ENCODE data around the gene NEU3. TPM values are rescaled to one million over a fixed set of nuclear protein-coding genes. Genes with fewer than 3 reads are reported as not detected.
"Not testable (repeated sequence)": the region's sequence is repeated elsewhere in the genome, so short reads cannot be mapped to it uniquely, and the experiment has no call there.

NEU3 gene
- total RNA-seq, 4 donors from 2014 or later: 10.9 to 50.0 (median 13.3) TPM

DNA sequence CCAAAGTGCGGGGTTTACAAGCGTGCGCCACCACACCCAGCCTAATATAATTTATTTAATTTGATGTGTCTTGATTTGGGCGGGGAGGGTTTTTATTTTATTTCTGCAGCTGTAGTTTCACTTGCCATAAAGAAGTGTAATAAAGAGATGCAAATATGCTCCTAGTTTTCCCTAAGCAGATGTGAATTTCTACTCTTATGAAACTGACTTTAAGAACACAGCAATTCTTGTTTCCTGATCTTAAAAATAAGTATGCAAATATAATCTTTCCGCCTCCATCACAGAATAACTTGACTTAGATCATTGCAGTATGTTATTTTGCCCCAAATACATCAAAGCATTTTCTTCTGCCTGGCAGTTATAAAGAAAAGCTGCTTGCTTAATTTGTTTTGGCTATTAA lies 35.3 kb upstream of the NEU3 start:
- no peak for TF ChIP-seq POLR2A (IDR thresholded peaks at IDR 0.05)
- TF ChIP-seq, protein P1, sequence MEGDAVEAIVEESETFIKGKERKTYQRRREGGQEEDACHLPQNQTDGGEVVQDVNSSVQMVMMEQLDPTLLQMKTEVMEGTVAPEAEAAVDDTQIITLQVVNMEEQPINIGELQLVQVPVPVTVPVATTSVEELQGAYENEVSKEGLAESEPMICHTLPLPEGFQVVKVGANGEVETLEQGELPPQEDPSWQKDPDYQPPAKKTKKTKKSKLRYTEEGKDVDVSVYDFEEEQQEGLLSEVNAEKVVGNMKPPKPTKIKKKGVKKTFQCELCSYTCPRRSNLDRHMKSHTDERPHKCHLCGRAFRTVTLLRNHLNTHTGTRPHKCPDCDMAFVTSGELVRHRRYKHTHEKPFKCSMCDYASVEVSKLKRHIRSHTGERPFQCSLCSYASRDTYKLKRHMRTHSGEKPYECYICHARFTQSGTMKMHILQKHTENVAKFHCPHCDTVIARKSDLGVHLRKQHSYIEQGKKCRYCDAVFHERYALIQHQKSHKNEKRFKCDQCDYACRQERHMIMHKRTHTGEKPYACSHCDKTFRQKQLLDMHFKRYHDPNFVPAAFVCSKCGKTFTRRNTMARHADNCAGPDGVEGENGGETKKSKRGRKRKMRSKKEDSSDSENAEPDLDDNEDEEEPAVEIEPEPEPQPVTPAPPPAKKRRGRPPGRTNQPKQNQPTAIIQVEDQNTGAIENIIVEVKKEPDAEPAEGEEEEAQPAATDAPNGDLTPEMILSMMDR (IDR thresholded peaks at IDR 0.05): no peak
- H3K36me3 ChIP-seq: no peaks in the 10 kb centered on the region
- intact Hi-C loops (cut with DNase I; ENCODE audit: low total_unique reads): no loop called here
- no peak overlapping the region for H3K4me3 ChIP-seq
- no peaks in the 10 kb centered on the region for H3K9me3 ChIP-seq
- no peak overlapping the region for H3K27ac ChIP-seq
- peaks cover 5 to 11% of the 10 kb centered on the region in 2 donors for H3K4me1 ChIP-seq
- H3K27me3 ChIP-seq: no peaks in the 10 kb centered on the region
- DNase-seq: no peak

DNA sequence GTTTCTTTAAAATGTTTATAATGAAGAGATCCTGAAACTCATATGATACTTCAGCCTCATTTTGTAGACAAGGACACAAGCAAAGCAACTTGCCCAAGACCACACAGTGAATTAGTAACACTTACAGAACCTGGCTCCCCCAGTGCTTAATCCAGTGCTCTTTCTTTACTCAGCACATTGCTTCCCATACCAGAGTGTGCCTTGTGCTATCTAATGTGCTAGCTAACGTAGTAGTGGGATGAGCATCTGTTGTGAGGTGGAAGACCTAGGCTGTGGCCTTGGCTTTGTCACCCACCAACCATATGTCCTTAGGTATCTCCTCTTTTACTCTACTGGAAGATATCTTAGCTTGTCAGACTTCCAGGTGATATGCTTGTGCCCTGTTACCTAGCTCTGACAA lies 34.5 kb upstream of the NEU3 start:
- no peaks in the 10 kb centered on the region for H3K9me3 ChIP-seq
- H3K27me3 ChIP-seq: no peaks in the 10 kb centered on the region
- no peaks in the 10 kb centered on the region for H3K36me3 ChIP-seq
- intact Hi-C loops (cut with DNase I; ENCODE audit: low total_unique reads): no loop called here
- no peak overlapping the region for H3K4me3 ChIP-seq
- H3K4me1 ChIP-seq: peaks cover 5 to 10% of the 10 kb centered on the region in 2 donors
- no peak overlapping the region for H3K27ac ChIP-seq
- DNase-seq: no peak
- no peak for TF ChIP-seq POLR2A (IDR thresholded peaks at IDR 0.05)
- TF ChIP-seq, protein P1 (IDR thresholded peaks at IDR 0.05): no peak

DNA sequence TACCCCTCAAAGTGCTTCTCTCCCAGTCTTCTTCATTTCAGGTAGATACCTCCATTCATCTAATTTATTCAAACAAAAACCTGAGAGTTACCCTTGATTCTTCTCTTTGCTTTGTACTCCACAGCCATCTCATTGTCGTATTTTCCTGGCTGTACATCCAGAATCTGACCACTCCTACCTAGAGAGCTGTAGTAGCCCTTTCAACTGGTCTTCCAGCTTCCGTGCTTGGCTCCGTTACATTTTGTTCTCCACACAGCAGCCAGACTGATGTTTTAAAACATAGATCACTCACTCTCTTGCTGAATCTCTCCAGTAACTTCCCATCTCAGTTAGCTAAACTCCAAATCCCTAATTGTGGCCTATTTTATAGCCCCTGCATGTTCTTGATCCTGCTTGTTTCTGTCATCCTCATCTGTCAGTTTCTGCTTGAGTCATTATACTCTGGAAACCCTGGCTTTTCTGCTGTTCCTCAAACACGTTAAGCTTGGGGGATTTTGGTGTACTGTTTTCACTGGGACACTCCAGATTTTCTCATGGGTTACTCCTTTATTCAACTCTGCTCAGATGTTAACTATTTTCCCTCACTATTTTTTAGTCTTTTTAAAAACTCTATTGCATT lies 32.2 kb upstream of the NEU3 start:
- H3K36me3 ChIP-seq: no peaks in the 10 kb centered on the region
- no peaks in the 10 kb centered on the region for H3K4me1 ChIP-seq
- intact Hi-C loops (cut with DNase I; ENCODE audit: low total_unique reads): no loop called here
- TF ChIP-seq, protein P1 (IDR thresholded peaks at IDR 0.05): no peak
- TF ChIP-seq POLR2A (IDR thresholded peaks at IDR 0.05): no peak
- no peak overlapping the region for H3K4me3 ChIP-seq
- DNase-seq: no peak
- no peak overlapping the region for H3K27ac ChIP-seq
- no peaks in the 10 kb centered on the region for H3K27me3 ChIP-seq
- H3K9me3 ChIP-seq: no peaks in the 10 kb centered on the region

DNA sequence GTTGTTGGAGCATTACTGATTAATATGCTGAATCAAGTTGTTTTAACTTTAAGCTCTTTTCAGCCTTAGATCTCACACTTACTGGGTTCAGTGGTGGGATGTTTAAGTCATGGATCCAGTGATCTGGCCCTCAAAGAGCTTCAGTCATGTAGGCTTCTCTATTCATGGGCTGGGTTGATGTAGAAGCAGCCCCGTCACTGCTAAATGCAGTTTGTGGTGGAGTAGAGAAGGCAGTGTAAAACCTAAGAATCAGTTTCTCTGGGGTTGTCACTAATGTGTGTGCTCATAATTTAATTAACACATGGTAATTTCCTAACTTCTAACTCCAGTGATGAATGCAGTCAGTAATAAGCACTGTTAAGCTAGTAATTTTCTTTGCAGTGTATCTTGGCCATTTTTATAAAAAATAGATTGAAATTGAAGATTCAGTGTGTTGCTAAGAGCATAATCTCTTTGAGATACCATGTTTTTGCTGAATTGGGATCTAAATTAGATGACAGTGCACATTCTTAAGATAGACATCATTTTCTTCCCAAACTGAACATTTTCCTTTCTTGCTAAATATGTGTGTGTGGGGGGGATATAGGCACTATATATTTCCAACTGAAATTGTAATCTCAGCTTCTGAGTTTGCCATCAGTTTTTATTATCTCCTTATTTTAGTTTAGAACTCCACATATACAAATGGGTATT lies 30.6 kb upstream of the NEU3 start:
- Histone ChIP-seq H3K9me3 (no peaks in the 10 kb centered on the region), H3K27me3 (no peaks in the 10 kb centered on the region), H3K27ac (no peak overlapping the region), H3K36me3 (no peaks in the 10 kb centered on the region), H3K4me1 (no peaks in the 10 kb centered on the region), H3K4me3 (no peak overlapping the region)
- no peak for DNase-seq
- TF ChIP-seq, protein P1 (IDR thresholded peaks at IDR 0.05): no peak
- no peak for TF ChIP-seq POLR2A (IDR thresholded peaks at IDR 0.05)
- intact Hi-C loops (cut with DNase I; ENCODE audit: low total_unique reads): no loop called here

DNA sequence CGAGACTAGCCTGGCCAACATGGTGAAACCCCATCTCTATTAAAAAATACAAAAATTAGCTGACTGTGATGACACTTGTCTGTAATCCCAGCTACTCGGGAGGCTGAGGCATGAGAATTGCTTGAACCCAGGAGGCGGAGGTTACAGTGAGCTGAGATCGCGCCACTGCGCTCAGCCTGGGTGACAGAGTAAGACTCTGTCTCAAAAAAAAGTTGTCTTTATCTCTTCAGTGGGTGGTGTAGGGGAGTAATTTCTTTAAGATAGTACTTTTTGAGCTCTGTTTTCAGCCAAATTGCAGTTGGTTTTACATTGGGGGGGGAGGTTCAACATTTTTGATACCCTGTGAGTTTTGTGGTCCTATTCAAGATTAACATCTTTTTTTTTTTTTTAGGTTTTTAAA lies 28.6 kb upstream of the NEU3 start:
- H3K4me3 ChIP-seq; intact Hi-C loops (cut with DNase I; ENCODE audit: low total_unique reads); H3K27ac ChIP-seq; DNase-seq; H3K9me3 ChIP-seq; H3K27me3 ChIP-seq; H3K4me1 ChIP-seq; H3K36me3 ChIP-seq: not testable (repeated sequence)
